Limb (tissue), 2 donors: ENCODE data around the gene TNS4.
"Not testable (repeated sequence)": the region's sequence is repeated elsewhere in the genome, so short reads cannot be mapped to it uniquely, and the experiment has no call there.

ENCODE experiments used
- DNase-seq, 2 donors: peaks; one replicate each; pipeline ENCODE4 v3.0.0-alpha.2; 2016; ENCODE audit errors: extremely low spot score in 2 of 2

The TNS4 gene, protein sequence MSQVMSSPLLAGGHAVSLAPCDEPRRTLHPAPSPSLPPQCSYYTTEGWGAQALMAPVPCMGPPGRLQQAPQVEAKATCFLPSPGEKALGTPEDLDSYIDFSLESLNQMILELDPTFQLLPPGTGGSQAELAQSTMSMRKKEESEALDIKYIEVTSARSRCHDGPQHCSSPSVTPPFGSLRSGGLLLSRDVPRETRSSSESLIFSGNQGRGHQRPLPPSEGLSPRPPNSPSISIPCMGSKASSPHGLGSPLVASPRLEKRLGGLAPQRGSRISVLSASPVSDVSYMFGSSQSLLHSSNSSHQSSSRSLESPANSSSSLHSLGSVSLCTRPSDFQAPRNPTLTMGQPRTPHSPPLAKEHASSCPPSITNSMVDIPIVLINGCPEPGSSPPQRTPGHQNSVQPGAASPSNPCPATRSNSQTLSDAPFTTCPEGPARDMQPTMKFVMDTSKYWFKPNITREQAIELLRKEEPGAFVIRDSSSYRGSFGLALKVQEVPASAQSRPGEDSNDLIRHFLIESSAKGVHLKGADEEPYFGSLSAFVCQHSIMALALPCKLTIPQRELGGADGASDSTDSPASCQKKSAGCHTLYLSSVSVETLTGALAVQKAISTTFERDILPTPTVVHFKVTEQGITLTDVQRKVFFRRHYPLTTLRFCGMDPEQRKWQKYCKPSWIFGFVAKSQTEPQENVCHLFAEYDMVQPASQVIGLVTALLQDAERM

DNA sequence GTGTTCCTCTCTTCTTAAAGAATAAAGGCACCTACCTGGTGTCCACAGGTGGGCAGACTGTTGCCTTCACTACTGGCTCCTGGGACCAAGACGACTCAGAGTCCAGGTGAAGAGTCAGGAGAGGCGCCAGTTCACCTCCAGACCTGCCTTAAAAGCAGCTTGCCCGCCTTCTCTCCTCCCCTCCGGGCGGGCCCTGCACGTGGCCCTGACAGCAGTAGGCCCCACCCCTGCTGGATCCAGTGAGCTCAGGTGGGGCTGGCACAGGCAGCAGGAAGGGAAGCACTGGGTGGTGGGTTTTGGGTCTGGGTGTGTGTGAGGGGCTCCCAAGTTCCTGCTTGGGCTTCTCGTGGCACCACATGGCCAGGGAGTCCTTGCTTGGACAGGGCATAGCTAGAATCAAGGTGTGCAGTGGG lies at the start of gene TNS4:
TSS of gene TNS4 (minus strand) at position 125 of the 413 bp plus-strand sequence. CDS start 5,198 bp downstream, outside the sequence.
- DNase-seq = no peak

DNA sequence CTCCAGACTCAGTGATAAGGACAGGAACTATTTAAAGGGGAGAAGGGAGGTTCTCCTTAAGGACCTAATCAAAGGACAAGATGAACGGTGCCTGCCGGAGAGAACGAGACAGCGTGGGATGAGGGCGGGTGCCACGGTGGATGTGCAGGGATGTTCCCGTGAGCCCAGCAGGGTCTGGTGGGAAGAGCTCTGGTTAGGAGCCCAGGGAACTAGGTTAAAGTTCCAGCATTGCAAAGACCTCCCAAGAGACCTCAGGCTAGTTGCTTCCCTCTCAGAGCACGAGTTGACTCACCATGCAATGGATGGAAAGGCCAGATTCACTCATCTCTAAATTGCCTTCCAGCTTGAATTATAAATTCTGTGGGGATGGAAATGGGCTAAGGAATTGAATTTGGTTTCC lies 49.2 kb upstream of the TNS4 start:
- no peak for DNase-seq

DNA sequence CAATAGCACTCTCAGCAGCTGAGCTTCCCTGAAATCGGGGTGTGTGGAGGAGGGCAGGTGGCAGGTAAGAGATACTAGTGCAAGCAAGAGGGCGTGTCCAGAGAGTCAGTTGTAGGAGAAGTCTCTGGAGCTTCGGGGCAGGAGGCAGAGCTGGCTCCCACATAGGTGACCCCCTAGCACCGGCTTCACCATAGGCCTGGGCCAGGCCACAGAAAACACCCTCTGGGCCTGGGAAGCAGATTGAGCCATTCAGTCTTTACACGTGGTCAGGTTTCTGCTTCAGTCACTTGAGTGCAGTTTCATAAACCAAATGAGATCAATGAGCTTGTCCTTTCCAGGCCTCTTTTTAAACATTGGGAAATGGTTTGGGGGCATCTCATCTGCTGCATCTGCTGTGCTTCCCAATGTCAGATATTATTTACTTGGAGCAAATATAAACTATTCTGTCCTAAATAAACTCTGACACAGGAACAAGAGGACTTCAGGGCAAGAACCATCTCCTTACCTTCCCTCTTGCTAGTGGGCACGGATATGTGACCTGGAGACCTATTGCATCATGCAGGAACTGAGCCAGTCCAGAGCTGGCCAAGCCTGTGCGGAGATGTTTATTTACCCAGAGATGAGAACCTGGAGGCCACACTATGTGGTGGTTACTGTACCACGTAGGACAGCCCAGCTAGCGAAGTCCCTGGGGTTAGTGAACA lies 47.7 kb upstream of the TNS4 start:
- peak in 1 of 2 donors; percentile 20 for DNase-seq

DNA sequence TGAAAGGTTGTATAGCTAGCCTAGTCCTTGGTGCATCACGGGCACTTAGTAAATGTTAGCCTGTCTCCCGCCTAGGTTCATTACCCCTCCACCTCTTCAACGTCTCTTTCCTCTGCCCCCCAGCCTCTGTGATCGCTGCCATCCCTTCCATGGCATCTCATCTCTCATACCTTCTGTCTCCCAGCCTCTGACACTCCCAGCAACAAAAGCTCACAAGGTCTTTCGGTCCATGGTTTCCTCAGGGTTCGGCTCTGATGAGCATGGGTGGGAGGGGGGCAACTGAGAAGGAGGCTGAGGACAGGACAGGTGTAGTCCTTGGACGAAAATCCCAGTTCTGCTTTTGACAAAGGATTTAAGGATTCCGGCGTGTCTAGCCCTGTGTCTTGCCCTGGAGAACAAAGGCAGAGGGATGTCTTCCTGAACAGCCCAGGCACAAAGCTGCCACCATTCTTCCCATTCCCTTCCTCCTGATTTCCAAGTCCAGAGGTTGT lies 47.1 kb upstream of the TNS4 start:
- peak in 1 of 2 donors; percentile 21 for DNase-seq

DNA sequence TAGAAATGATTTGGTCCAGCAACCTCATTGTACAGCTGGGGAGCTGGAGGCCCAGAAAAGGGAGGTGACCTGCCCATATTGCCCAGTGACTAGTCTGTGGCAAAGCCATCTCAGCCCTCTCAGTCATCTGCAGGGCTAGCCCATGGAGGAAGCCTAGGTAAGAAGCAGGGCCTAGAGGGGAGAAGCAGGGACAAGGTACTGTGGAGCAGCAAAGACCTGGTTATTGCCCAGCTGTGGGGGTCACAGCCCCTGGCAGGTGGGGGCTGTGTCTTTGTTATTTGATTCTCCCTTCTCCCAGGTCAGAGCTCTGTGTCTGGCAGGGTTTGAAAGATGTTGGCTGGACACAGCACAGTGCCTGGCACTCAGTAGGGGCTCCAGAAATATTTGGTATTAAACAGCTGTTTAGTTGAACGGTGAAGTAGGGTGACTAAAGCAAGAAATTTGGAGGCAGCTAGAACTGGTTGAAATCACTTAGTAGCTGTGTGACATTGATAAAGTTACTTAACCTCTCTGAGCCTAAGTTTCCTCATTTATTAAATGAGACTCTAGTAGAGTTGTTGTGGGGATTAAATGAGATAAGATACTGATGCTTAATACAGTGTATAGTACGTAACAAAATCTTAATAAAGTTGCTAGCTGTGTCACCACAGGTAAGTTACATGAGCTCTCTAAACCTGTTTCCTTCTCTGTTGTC lies 46.5 kb upstream of the TNS4 start:
- no peak for DNase-seq

DNA sequence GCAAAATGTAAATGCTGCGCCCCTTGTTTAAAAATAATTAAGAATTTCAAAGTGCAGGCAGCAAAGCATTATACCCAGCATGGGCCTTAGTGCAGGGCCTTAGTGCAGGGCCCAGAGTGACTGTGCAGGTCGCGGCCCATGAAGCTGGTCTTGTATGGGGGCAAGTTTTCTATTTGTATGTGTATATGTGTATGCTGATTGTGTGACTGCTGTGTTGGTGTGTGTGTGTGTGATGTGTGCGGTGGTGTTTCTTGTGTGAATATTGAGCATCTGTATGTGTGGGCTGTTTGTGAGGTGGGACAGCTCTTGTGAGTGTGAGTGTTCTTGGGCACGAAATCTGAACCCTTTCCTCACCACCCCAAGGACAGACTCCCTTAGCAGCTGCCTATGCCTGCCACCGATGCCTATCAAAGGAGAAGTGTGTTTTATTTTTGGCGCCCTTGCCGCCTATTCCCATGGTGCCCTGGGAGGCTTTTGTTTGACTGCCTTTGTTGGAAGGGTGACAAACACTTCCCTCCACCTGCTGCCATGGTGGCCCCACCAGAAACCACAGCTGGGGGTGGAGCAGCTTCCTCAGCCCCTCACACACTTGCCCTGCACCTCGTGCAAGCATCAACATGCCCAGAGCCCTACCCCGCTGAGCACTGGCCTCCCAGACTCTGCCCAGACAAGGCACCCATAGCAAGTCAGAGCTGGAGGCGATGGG lies 45.8 kb upstream of the TNS4 start:
- peak; percentile 27 to 58 for DNase-seq

DNA sequence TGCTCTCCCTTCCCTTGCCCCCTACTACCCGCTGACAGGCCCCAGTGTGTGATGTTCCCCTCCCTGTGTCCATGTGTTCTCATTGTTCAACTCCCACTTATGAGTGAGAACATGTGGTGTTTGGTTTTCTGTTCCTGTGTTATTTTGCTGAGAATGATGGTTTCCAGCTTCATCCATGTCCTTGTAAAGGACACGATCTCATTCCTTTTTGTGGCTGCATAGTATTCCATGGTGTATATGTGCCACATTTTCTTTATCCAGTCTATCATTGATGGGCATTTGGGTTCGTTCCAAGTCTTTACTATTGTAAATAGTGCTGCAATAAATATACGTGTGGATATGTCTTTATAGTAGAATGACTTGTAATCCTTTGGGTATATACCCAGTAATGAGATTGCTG lies 45.1 kb upstream of the TNS4 start:
- not testable (repeated sequence) for DNase-seq

DNA sequence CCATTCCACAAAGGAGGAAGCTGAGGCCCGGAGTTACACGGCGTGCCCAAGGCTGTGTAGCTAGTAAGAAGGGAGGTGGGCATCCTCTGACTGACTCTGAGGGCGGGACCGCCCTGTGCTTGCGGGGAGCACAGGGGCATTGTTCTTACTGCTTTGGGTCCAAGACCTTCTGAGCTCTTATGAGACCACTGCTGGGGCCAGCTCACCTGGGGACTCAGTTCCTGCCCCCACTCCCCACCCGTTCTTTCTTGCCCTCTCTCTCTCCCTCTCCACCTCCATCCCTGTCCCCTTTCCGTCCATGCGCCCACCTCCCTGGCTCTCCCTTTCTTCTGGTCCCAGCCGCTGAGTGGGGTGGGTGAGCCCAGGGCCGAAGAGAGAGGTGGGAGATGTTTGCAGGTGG lies 44.2 kb upstream of the TNS4 start:
- DNase-seq = peak in 1 of 2 donors; percentile 20

DNA sequence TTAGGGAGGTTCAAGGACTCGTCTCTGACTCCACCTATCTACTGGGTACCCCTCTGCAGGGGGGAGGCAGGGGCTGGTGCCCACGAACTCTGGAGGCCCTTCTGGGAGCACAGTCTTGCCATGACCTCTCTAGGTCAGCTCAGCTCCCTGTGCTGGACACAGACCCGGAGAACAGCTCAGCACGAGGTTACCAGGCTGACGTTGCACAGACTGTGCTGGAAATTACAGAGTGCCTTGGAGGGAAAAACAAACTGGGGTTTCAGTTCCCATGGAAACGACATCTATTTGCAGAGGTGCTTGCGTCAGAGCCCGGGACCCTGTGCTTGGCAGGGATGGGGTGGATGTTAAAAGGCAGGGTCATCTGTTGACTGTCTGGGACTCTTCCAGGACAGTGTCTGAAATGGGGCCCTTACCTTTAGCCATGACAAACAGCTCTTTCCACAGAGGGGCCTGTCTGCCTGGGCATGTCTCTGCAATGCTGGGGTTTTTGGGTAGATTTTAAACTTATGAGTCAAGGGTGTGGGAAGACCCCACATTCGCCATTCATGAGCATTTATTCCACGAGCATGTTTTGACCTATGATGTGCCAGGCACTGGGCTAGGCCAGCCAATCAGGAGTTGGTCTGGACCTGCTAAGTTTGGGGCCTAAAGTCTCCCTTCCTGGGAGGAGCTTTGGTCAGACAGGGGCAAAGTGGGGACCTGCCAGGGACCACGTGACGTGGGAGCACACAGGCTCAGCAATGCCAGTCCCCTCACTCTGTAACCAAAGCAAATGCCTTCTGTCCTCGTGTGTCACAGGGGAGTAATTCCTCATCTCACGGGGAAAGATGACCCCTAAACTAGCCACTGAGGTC lies 41.4 kb upstream of the TNS4 start:
- peak; percentile 82 to 91 for DNase-seq

DNA sequence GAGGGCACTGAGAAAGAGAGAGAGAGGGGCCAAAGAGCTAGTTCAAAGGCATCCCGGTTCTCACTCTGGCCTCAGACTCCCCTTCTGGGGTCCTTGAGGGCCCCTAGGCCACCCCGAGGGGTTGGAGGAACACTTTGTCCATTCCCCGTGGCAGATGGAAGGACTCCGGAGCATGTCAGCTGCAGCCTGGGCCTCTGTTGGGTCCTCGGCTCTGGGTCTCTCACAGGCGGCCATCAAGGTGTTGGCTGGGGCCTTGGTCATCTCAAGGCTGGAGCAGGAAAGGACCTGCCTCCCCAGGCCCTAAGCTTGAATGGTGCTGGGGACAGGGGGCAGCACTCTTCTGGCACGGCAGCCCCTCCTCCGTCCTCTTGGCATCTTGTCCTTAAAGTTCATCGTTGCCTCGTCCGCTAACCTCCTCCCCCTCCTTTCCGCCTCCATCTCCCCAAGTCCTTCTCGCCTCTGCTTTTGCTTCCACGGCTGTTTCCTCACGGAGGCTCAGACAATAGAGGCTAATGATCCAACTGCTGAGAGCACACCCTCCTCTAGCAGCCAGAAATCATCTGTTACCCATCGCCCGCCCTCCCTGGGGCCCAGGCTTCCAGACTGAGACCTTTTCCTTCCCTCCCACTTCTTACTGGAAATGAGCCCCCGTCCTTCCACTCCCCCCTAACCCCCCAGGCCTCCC lies 40.6 kb upstream of the TNS4 start:
- DNase-seq = peak; percentile 70 to 81

DNA sequence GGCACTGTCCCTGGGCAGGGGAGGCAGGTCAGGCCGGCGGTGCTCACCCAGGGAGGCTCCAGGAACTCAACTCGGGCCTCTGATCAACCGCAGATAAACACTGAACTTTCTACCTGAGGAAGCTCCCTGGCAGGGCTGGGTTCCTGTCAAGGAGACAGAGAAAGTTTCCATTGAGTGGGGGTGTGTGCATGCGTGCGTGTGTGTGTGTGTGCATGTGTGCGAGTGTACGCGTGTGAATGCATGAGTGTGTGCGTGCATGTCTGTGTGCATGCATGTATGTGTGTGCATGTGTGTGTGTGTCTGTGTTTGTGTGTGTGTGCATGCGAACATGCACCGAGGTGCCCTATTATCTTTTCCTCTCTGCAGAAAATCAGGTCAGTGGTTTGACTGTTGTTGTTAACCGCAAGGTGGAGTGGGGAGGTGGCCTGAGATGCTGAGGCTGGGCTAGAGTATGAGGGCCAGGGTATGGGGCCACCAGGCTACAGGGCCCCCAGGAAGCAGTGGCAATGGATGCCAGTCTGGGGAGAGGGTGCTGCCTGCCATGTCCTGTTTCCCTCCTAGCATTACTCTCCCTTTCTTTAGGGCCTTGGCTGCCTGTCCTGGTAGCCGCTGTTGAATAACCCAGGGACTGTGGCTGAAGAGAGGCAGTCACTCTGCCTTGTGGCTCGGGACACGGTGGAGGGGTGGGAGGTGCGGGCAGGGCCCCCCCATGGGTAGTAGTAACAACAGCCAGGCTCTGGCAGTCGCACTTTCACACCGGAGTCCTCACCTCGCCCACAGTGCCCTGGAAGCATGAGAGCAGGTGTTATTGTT lies 39.8 kb upstream of the TNS4 start:
- DNase-seq = no peak

DNA sequence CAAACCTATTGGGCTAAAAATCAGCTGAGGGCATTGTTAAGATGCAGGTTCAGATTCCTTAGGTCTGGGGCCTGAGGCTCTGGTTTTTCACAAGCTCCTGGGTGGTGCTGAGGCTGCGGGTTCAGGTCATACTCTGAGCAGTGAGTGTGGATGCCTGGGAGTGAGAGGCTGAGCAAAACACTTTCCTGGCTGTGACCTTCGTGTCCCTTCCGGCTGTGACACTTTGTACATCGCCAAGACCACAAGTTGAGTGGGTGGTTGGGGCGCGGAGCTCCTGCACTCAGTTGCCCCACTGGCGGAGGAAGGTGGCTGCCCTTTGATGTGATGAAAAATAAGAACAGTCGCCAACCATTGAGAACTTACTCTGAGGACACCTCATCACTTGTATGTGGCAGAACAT lies 39.0 kb upstream of the TNS4 start:
- no peak for DNase-seq

DNA sequence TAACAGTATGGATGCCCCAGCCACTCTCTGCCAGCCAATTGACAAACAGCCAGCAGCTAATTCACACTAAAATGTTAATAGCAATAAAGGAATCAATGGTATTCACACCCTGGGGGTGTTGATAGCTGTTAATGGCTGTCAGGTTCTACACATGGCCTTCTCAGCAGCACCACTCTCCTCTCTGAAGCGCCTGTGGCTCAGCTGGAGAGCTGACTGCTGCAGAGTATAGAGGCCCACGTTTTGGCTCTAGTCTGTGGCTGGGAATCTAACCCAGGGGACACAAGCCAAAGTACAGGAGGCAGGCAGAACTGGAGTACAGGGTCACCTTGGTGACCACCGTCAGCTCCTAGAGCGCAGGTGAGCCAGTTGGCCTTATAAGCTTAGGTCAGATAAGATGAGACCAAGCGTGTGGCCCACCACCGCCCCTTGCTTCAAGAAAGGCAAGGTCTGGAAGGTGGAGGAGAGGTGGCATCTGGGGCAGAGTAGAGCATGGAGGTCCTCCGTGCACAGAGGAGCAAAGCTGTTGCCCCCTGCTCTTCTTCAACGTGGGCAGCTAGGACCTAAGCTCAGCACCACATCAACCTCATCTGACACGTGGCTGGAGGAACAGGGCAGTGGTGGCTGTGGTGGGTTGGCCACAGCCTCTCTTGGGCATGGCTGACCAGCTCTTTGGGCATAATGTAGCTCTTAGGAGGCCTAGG lies 38.4 kb upstream of the TNS4 start:
- DNase-seq = no peak

DNA sequence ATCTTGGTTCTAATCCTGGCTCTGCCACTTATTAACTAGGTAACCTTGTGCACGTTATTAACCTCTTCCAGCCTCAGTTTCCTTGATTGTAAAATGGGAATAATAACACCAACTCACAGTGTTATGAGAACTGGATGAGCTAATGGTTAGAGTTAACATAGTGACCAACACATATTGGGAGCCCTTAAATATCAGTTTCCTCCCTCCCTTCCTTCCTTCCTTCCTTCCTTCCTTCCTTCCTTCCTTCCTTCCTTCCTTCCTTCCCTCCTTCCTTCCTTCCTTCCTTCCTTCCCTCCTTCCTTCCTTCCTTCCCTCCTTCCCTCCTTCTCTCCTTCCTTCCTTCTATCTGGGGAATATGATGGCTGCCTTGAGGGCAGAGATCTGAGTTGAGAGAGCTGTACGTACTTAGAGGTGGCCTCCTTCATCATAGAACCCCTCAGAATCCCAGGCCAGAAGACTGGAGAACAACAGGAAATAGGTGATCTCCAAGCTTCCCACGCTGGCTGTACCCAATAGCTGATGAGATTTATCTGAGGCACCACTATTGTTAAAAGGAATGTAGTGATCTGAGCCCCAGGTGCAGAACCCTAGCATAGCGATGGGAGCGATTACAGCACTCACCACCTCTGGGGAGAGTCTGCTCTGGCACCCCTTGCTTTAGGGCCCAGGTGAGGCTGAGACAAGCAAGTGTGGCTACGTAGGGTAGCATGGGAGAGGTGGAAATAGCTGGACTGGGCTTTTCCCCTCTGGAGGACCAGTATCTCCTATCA lies 37.7 kb upstream of the TNS4 start:
- no peak for DNase-seq

DNA sequence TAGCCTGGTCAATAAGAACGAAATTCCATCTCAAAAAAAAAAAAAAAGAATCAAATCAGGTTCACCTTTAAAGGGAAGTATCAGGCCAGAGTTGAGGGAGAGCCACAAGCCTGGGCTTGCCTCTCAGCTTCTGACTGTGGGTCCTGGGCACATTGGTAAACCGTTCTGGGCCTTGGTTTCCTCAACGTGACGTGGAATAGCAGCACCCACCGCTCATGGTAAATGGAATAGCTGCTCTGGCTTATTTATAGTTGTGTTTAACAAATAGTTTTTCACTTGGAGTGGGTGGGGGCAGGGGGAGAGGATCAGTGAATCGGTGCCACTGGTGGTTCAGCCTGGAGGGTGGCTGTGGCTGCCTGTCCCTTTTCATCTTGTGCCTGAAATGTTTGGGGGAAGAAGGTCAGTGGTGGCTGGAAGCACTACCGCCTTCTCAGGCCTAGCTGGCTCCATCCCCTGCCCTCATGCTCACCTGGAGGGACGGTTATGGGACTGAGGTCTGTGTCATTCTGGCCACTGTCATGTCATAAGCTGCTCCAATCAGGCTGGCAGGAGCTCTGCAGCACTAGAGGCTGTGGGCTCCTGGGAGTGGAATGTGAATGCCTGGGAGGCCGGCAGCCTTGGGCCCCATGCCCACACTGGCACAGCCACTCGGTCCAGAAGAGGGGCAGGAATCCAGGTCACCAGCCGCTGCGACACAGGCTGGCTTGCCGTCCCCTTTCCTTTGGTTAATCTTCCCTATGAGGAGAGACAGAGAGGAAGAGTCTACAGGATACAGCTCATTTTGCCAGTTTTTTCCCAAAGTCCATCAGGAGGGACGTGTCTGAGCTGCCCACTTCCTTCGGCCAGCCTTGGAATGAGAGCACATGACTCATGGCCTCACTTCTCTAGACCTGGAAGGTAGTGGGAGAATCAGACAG lies 36.9 kb upstream of the TNS4 start:
- DNase-seq = no peak
